Neural cell (in vitro differentiated cells): ENCODE results near the gene IL36B.

ENCODE experiments used
- EP300 ChIP-seq: fragments of 450-650 bp; conservative IDR thresholded peaks from 2 replicates; pipeline ENCODE4 v1.6.1; 2014; ENCODE audit warnings: antibody characterized with exemption, mild to moderate bottlenecking, moderate library complexity; ENCODE audit not compliant: poor library complexity, severe bottlenecking
- EZH2 ChIP-seq: fragments of 200-600, 300-800 bp; shearing (Covaris generic), sonication (generic); IDR thresholded peaks from 2 replicates; pipeline ENCODE4 v1.6.1; 2014; ENCODE audit warnings: antibody characterized with exemption, low read length, borderline replicate concordance, mild to moderate bottlenecking; ENCODE audit not compliant: insufficient read depth, poor library complexity, severe bottlenecking
- MXI1 ChIP-seq: fragments of 450-650 bp; conservative IDR thresholded peaks from 2 replicates; pipeline ENCODE4 v1.6.1; 2014; ENCODE audit warnings: antibody characterized with exemption, mild to moderate bottlenecking; ENCODE audit not compliant: poor library complexity, severe bottlenecking
- RAD21 ChIP-seq: fragments of 450-650 bp; conservative IDR thresholded peaks from 2 replicates; pipeline ENCODE4 v1.6.1; 2014; ENCODE audit warnings: antibody characterized with exemption, mild to moderate bottlenecking, moderate library complexity
- REST ChIP-seq: IDR thresholded peaks from 2 replicates; pipeline ENCODE4 v1.6.1; 2012; ENCODE audit warnings: borderline replicate concordance
- TF ChIP-seq, protein P1 (sequence below): fragments of 450-650 bp; IDR thresholded peaks from 2 replicates; pipeline ENCODE4 v1.5.1; 2014; ENCODE audit warnings: antibody characterized with exemption, mild to moderate bottlenecking, moderate library complexity; ENCODE audit not compliant: poor library complexity, severe bottlenecking

DNA sequence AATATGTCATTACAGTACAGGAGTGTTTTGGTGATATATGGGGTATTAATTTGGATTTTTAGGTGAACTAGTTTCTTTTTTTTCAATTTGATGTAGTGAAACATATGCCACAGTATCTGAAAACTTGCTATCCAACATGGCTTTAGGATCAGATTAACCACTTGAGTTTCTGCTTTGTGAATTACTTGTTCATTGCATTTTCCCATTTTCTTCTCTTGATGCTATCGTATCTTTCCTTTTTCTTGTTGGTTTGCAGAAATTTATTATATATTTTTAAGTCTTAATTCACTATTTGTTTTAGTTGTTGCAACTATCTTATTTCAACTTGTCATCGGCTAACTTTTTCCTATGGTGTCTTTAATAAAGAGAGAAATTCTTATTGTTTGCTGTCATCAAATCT lies 38.6 kb downstream of the IL36B start:
- TF ChIP-seq, protein P1, sequence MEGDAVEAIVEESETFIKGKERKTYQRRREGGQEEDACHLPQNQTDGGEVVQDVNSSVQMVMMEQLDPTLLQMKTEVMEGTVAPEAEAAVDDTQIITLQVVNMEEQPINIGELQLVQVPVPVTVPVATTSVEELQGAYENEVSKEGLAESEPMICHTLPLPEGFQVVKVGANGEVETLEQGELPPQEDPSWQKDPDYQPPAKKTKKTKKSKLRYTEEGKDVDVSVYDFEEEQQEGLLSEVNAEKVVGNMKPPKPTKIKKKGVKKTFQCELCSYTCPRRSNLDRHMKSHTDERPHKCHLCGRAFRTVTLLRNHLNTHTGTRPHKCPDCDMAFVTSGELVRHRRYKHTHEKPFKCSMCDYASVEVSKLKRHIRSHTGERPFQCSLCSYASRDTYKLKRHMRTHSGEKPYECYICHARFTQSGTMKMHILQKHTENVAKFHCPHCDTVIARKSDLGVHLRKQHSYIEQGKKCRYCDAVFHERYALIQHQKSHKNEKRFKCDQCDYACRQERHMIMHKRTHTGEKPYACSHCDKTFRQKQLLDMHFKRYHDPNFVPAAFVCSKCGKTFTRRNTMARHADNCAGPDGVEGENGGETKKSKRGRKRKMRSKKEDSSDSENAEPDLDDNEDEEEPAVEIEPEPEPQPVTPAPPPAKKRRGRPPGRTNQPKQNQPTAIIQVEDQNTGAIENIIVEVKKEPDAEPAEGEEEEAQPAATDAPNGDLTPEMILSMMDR, result no peak
- TF ChIP-seq MXI1 (no peak), RAD21 (no peak), EZH2 (no peak), EP300 (no peak), REST (no peak)
